AG09309 (cell line): Measurements from ENCODE around the gene CBLIF.
A peak's percentile ranks its signal among the peaks of the same experiment; 100 is the strongest.

Experiments used
- DNase-seq: peaks from one replicate; pipeline ENCODE4 v3.0.0-alpha.2; 2010; ENCODE audit warnings: low read depth
- H3K4me3 ChIP-seq: 2 replicates; pipeline ENCODE4 v1.5.1; 2011; ENCODE audit warnings: mild to moderate bottlenecking, low read depth, low read length, moderate library complexity; ENCODE audit not compliant: control insufficient read depth
- CTCF ChIP-seq: IDR thresholded peaks from 2 replicates; pipeline ENCODE4 v1.5.1; 2011; ENCODE audit warnings: mild to moderate bottlenecking, low read depth, low read length, inconsistent platforms; ENCODE audit not compliant: insufficient read depth, control insufficient read depth; ENCODE audit errors: missing control alignments

Gene CBLIF

GRCh38 chr11:59802639-59803176 lies 42.6 kb downstream of the CBLIF start:
- no peak overlapping the region for H3K4me3 ChIP-seq
- peak; percentile 16 for DNase-seq

GRCh38 chr11:59801981-59802638 lies 43.2 kb downstream of the CBLIF start:
- no peak overlapping the region for H3K4me3 ChIP-seq
- no peak for TF ChIP-seq CTCF
- no peak for DNase-seq

More at GRCh38 chr11:59802639-59803176, 42.6 kb downstream of the CBLIF start:
- TF ChIP-seq CTCF: peak; percentile 55

- DNase-seq: no peak
- TF ChIP-seq CTCF: no peak
- H3K4me3 ChIP-seq: no peak overlapping the region
Observed at GRCh38 chr11:59801160-59801706, 44.1 kb downstream of the CBLIF start.

- DNase-seq: no peak
- no peak overlapping the region for H3K4me3 ChIP-seq
- no peak for TF ChIP-seq CTCF
Observed at GRCh38 chr11:59800390-59801025, 44.8 kb downstream of the CBLIF start.

GRCh38 chr11:59794417-59794816 lies 50.9 kb downstream of the CBLIF start:
- DNase-seq: no peak
- no peak overlapping the region for H3K4me3 ChIP-seq
- no peak for TF ChIP-seq CTCF

GRCh38 chr11:59792507-59792906 lies 52.8 kb downstream of the CBLIF start:
- no peak for TF ChIP-seq CTCF
- no peak overlapping the region for H3K4me3 ChIP-seq
- DNase-seq: no peak
